Measurements from ENCODE around the gene LCORL.
A peak's percentile ranks its signal among the peaks of the same experiment; 100 is the strongest.
"Not testable (repeated sequence)": the region's sequence is repeated elsewhere in the genome, so short reads cannot be mapped to it uniquely, and the experiment has no call there.

The LCORL gene

DNA sequence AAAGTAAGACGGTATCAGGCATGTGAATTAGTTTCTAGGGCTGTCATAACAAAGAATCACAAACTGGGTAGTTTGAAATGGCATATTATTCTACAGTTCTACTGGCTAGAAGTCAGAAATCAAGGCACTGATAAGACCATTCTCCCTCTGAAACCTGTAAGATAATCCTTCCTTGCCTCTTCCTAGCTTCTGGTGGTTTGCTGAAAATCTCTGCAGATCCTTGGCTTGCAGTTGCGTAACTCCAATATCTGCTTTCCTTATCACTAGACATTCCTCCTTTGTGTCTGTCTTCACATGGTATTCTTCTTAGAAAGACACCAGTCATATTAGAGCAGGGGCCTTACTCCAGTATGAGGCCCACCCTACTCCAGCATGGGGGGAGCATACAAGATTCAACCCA lies 19.6 kb upstream of the LCORL start:
- Histone ChIP-seq H3K4me3 (ENCODE audit: low read depth, low read length) (no peak overlapping the region), H3K9me3 (ENCODE audit: insufficient read depth, low read depth, low read length) (no peaks in the 10 kb centered on the region), H3K27ac (ENCODE audit: low read depth, low read length) (peak overlapping the region; percentile 24), H2BK5ac (ENCODE audit: low read depth, low read length, poor library complexity) (peak overlapping the region; percentile 7), H3K36me3 (ENCODE audit: control insufficient read depth in 1 of 2, insufficient read depth in 2 of 2, low read length in 2 of 2) (no peaks in the 10 kb centered on the region), H3K79me2 (ENCODE audit: control insufficient read depth, insufficient read depth, low read length, poor library complexity) (no peaks in the 10 kb centered on the region), H3K23ac (ENCODE audit: low read length) (no peak overlapping the region), H3K79me1 (ENCODE audit: low read length) (peaks cover 4% of the 10 kb centered on the region), H3K18ac (ENCODE audit: low read length) (no peak overlapping the region), H2BK120ac (ENCODE audit: insufficient read depth, low read length, poor library complexity) (no peak overlapping the region), H4K8ac (ENCODE audit: low read depth, low read length) (no peak overlapping the region), H2AFZ (ENCODE audit: insufficient read depth, low read length, poor library complexity) (no peak overlapping the region), H2BK12ac (ENCODE audit: low read length) (no peak overlapping the region), H2AK5ac (ENCODE audit: low read length) (no peak overlapping the region), H3K4me1 (ENCODE audit: control insufficient read depth in 1 of 2, insufficient read depth in 2 of 2, low read length in 2 of 2) (peaks cover 3 to 5% of the 10 kb centered on the region in 2 experiments), H3K9ac (ENCODE audit: low read length) (no peak overlapping the region), H3K27me3 (ENCODE audit: insufficient read depth, low read length) (no peaks in the 10 kb centered on the region), H3K14ac (ENCODE audit: low read length) (no peak overlapping the region), H3K4ac (ENCODE audit: low read depth, low read length) (no peak overlapping the region), H4K91ac (ENCODE audit: low read depth, low read length) (no peak overlapping the region), H3K4me2 (ENCODE audit: low read length) (no peak overlapping the region), H4K12ac (ENCODE audit: low read depth, low read length) (no peak overlapping the region)
- peak; percentile 10 to 74 for DNase-seq
- no CpG with 5 or more reads among the region's 2 CpGs for whole genome bisulfite sequencing (ENCODE audit: extremely low coverage, insufficient coverage, insufficient read length)

- Histone ChIP-seq H2BK120ac (ENCODE audit: insufficient read depth, low read length, poor library complexity) (no peak overlapping the region), H2BK12ac (ENCODE audit: low read length) (no peak overlapping the region), H2BK5ac (ENCODE audit: low read depth, low read length, poor library complexity) (no peak overlapping the region), H3K23ac (ENCODE audit: low read length) (no peak overlapping the region), H3K79me1 (ENCODE audit: low read length) (peaks cover 4% of the 10 kb centered on the region), H2AK5ac (ENCODE audit: low read length) (no peak overlapping the region), H3K18ac (ENCODE audit: low read length) (no peak overlapping the region), H3K27me3 (ENCODE audit: insufficient read depth, low read length) (no peaks in the 10 kb centered on the region), H3K4me3 (ENCODE audit: low read depth, low read length) (no peak overlapping the region), H3K36me3 (ENCODE audit: control insufficient read depth in 1 of 2, insufficient read depth in 2 of 2, low read length in 2 of 2) (no peaks in the 10 kb centered on the region), H3K4me1 (ENCODE audit: control insufficient read depth in 1 of 2, insufficient read depth in 2 of 2, low read length in 2 of 2) (peaks cover 3 to 5% of the 10 kb centered on the region in 2 experiments), H2AFZ (ENCODE audit: insufficient read depth, low read length, poor library complexity) (no peak overlapping the region), H4K12ac (ENCODE audit: low read depth, low read length) (no peak overlapping the region), H3K9ac (ENCODE audit: low read length) (no peak overlapping the region), H3K9me3 (ENCODE audit: insufficient read depth, low read depth, low read length) (no peaks in the 10 kb centered on the region), H3K4ac (ENCODE audit: low read depth, low read length) (no peak overlapping the region), H3K14ac (ENCODE audit: low read length) (no peak overlapping the region), H4K91ac (ENCODE audit: low read depth, low read length) (no peak overlapping the region), H3K27ac (ENCODE audit: low read depth, low read length) (no peak overlapping the region), H3K79me2 (ENCODE audit: control insufficient read depth, insufficient read depth, low read length, poor library complexity) (no peaks in the 10 kb centered on the region), H3K4me2 (ENCODE audit: low read length) (no peak overlapping the region), H4K8ac (ENCODE audit: low read depth, low read length) (no peak overlapping the region)
- DNase-seq: no peak
- WGBS (ENCODE audit: extremely low coverage, insufficient coverage, insufficient read length): no CpG with 5 or more reads among the region's 2 CpGs
Measured at GRCh38 chr4:18039113-18039512, 17.6 kb upstream of the LCORL start.

DNA sequence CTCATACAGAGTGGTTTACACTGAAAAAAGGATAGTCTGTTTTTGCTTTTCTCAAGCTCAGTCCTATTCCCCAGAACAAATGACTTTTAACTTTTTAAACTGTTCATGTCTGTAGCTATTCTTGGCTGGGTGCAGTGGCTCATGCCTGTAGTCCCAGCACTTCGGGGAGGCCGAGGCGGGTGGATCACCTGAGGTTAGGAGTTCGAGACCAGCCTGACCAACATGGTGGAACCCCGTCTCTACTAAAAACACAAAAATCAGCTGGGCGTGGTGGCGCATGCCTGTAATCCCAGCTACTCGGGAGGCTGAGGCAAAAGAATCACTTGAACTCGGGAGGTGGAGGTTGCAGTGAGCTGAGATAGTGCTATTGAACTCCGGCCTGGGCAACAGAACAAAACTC lies 14.8 kb upstream of the LCORL start:
- H3K4me2 ChIP-seq (ENCODE audit: low read length); H3K79me2 ChIP-seq (ENCODE audit: control insufficient read depth, insufficient read depth, low read length, poor library complexity); H2AK5ac ChIP-seq (ENCODE audit: low read length): not testable (repeated sequence)

GRCh38 chr4:18034099-18034498 lies 12.5 kb upstream of the LCORL start:
- WGBS (ENCODE audit: extremely low coverage, insufficient coverage, insufficient read length): no CpG with 5 or more reads among the region's 2 CpGs
- Histone ChIP-seq H3K4ac (ENCODE audit: low read depth, low read length) (no peak overlapping the region), H2BK12ac (ENCODE audit: low read length) (no peak overlapping the region), H4K12ac (ENCODE audit: low read depth, low read length) (no peak overlapping the region), H3K23ac (ENCODE audit: low read length) (no peak overlapping the region), H3K14ac (ENCODE audit: low read length) (no peak overlapping the region), H3K4me3 (ENCODE audit: low read depth, low read length) (no peak overlapping the region), H3K4me2 (ENCODE audit: low read length) (no peak overlapping the region), H3K79me2 (ENCODE audit: control insufficient read depth, insufficient read depth, low read length, poor library complexity) (no peaks in the 10 kb centered on the region), H3K27ac (ENCODE audit: low read depth, low read length) (no peak overlapping the region), H3K9ac (ENCODE audit: low read length) (no peak overlapping the region), H2BK5ac (ENCODE audit: low read depth, low read length, poor library complexity) (no peak overlapping the region), H2BK120ac (ENCODE audit: insufficient read depth, low read length, poor library complexity) (no peak overlapping the region), H2AK5ac (ENCODE audit: low read length) (no peak overlapping the region), H3K36me3 (ENCODE audit: control insufficient read depth in 1 of 2, insufficient read depth in 2 of 2, low read length in 2 of 2) (no peaks in the 10 kb centered on the region), H2AFZ (ENCODE audit: insufficient read depth, low read length, poor library complexity) (no peak overlapping the region), H3K27me3 (ENCODE audit: insufficient read depth, low read length) (no peaks in the 10 kb centered on the region), H4K91ac (ENCODE audit: low read depth, low read length) (no peak overlapping the region), H3K9me3 (ENCODE audit: insufficient read depth, low read depth, low read length) (no peaks in the 10 kb centered on the region), H3K18ac (ENCODE audit: low read length) (no peak overlapping the region), H4K8ac (ENCODE audit: low read depth, low read length) (no peak overlapping the region), H3K79me1 (ENCODE audit: low read length) (no peaks in the 10 kb centered on the region), H3K4me1 (ENCODE audit: control insufficient read depth in 1 of 2, insufficient read depth in 2 of 2, low read length in 2 of 2) (no peaks in the 10 kb centered on the region)
- DNase-seq: no peak

More for the DNA sequence above, 14.8 kb upstream of the LCORL start:
- not testable (repeated sequence) for H3K9me3 ChIP-seq (ENCODE audit: insufficient read depth, low read depth, low read length); H4K8ac ChIP-seq (ENCODE audit: low read depth, low read length); H2BK12ac ChIP-seq (ENCODE audit: low read length); DNase-seq; H3K79me1 ChIP-seq (ENCODE audit: low read length); H3K4me1 ChIP-seq (ENCODE audit: control insufficient read depth in 1 of 2, insufficient read depth in 2 of 2, low read length in 2 of 2); H4K91ac ChIP-seq (ENCODE audit: low read depth, low read length); H2BK120ac ChIP-seq (ENCODE audit: insufficient read depth, low read length, poor library complexity); H3K36me3 ChIP-seq (ENCODE audit: control insufficient read depth in 1 of 2, insufficient read depth in 2 of 2, low read length in 2 of 2); H3K9ac ChIP-seq (ENCODE audit: low read length); H2AFZ ChIP-seq (ENCODE audit: insufficient read depth, low read length, poor library complexity); H3K14ac ChIP-seq (ENCODE audit: low read length); H3K23ac ChIP-seq (ENCODE audit: low read length); H3K27ac ChIP-seq (ENCODE audit: low read depth, low read length); H3K4ac ChIP-seq (ENCODE audit: low read depth, low read length); H3K18ac ChIP-seq (ENCODE audit: low read length); H3K4me3 ChIP-seq (ENCODE audit: low read depth, low read length); H2BK5ac ChIP-seq (ENCODE audit: low read depth, low read length, poor library complexity); H3K27me3 ChIP-seq (ENCODE audit: insufficient read depth, low read length); H4K12ac ChIP-seq (ENCODE audit: low read depth, low read length)
- WGBS (ENCODE audit: extremely low coverage, insufficient coverage, insufficient read length): no CpG with 5 or more reads among the region's 10 CpGs

All from trophoblast cell (in vitro differentiated cells and primary cell).